Measurements from ENCODE around the gene MACIR.

DNA sequence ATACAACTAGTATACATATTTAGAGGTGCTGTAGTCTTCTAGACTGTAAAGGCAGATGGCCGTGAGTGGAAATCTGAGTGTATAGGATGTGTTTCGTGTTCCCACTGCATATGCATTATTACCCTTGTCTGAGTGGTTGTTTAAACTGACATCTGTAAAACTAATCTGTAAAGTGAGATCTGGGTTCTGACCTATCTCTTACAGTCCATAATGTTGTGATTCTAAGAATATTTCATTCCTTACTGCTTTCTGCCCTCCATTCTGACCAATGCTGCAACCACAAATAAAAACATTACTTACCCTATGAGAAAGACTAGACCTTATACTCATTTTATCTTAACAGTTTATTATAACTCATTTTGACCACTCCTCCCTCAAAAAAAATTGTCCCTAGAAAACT lies 47.6 kb upstream of the MACIR start:
- TF ChIP-seq, protein P1, sequence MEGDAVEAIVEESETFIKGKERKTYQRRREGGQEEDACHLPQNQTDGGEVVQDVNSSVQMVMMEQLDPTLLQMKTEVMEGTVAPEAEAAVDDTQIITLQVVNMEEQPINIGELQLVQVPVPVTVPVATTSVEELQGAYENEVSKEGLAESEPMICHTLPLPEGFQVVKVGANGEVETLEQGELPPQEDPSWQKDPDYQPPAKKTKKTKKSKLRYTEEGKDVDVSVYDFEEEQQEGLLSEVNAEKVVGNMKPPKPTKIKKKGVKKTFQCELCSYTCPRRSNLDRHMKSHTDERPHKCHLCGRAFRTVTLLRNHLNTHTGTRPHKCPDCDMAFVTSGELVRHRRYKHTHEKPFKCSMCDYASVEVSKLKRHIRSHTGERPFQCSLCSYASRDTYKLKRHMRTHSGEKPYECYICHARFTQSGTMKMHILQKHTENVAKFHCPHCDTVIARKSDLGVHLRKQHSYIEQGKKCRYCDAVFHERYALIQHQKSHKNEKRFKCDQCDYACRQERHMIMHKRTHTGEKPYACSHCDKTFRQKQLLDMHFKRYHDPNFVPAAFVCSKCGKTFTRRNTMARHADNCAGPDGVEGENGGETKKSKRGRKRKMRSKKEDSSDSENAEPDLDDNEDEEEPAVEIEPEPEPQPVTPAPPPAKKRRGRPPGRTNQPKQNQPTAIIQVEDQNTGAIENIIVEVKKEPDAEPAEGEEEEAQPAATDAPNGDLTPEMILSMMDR (IDR thresholded peaks at IDR 0.05): no peak
- TF ChIP-seq POLR2AphosphoS5 (IDR thresholded peaks at IDR 0.05): no peak
